Islet of Langerhans (tissue), 1 donor: Measurements from ENCODE around the gene ILK.

Experiments
- FAIRE-seq: peaks from one replicate; lab custom pipeline; 2011; peaks lifted over from hg19 to GRCh38; lab: Jason Lieb, UNC

ILK gene

DNA sequence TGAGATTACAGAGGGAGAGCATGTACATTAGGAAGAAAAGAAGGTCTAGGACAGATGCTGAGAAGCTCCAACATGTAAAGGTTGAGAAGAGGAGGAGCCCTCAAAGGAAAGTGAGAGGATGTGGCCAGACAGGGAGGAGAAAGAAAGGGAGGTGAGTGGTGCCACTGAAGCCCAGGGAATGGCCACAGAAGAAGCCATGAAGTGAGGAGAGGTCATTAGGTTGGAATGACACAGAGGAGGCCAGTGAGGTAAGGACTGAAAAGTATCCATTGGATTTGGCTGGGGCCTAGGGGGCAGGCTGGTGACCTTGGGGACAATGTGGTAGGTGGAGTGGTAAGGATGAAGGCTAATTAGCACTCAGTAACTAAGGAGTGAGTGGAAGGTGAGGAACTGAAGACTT is 55.1 kb downstream of the ILK start:
- no peak for FAIRE-seq
